ENCODE measurements around the gene ESF1. TPM values are rescaled to one million over a fixed set of nuclear protein-coding genes. Genes with fewer than 3 reads are reported as not detected.

ESF1 gene
- total and polyA plus RNA-seq, 2 of the 8 experiments (the other 6 are each of a cell fraction or from before 2014, with no cell fraction given) = 1.1 to 32.9 TPM

- no peak for FAIRE-seq
- Histone ChIP-seq H3K23me2 (ENCODE audit: low read depth, low read length) (no peaks in the 10 kb centered on the region), H3K36me3 (ENCODE audit: control insufficient read depth in 2 of 4, insufficient read depth in 4 of 4, low read length in 3 of 4) (no peaks in the 10 kb centered on the region), H3K4me2 (ENCODE audit: insufficient read depth in 1 of 2, low read depth in 2 of 2, low read length in 2 of 2) (no peak overlapping the region), H3K14ac (ENCODE audit: insufficient read length) (no peak overlapping the region), H2BK15ac (ENCODE audit: low read length) (no peak overlapping the region), H2BK12ac (ENCODE audit: low read depth, low read length) (no peak overlapping the region), H2BK120ac (replicated peaks; ENCODE audit: low read depth, low read length) (no peak overlapping the region), H3K4me1 (replicated peaks in 1 of 4; ENCODE audit: control insufficient read depth in 3 of 4, insufficient read depth in 4 of 4, low read length in 3 of 4) (no peaks in the 10 kb centered on the region), H2BK5ac (ENCODE audit: low read depth, low read length) (no peak overlapping the region), H4K8ac (ENCODE audit: extremely low read depth, insufficient read depth, low read length) (no peak overlapping the region), H3K4me3 (ENCODE audit: extremely low read depth in 1 of 4, insufficient read depth in 2 of 4, low read depth in 3 of 4, low read length in 4 of 4) (no peak overlapping the region), H3K9ac (replicated peaks in 1 of 4; ENCODE audit: extremely low read depth in 1 of 4, low read depth in 3 of 4, low read length in 3 of 4) (no peak overlapping the region), H4K91ac (replicated peaks; ENCODE audit: insufficient read length, low read length) (no peak overlapping the region), H3K79me2 (ENCODE audit: control insufficient read depth in 1 of 2, insufficient read depth in 2 of 2, low read length in 2 of 2) (no peaks in the 10 kb centered on the region), H4K20me1 (replicated peaks in 1 of 2; ENCODE audit: control insufficient read depth in 1 of 2, insufficient read depth in 2 of 2, low read length in 2 of 2) (no peaks in the 10 kb centered on the region), H3K27me3 (replicated peaks in 1 of 4; ENCODE audit: control insufficient read depth in 3 of 4, extremely low read depth in 1 of 4, insufficient read depth in 3 of 4, low read length in 3 of 4) (no peaks in the 10 kb centered on the region), H3K79me1 (ENCODE audit: low read depth, low read length) (no peaks in the 10 kb centered on the region), H3K9me3 (ENCODE audit: insufficient read depth in 2 of 2, low read depth in 1 of 2, low read length in 1 of 2) (no peaks in the 10 kb centered on the region), H2BK20ac (ENCODE audit: low read length) (no peak overlapping the region), H3K56ac (replicated peaks; ENCODE audit: insufficient read length, low read depth, low read length) (no peak overlapping the region), H3K27ac (ENCODE audit: low read depth, low read length) (no peak overlapping the region), H3K18ac (ENCODE audit: extremely low read depth, low read length) (no peak overlapping the region), H4K5ac (ENCODE audit: insufficient read length, low read depth, low read length) (no peak overlapping the region), H3K23ac (ENCODE audit: insufficient read length) (no peak overlapping the region), H2AK5ac (ENCODE audit: low read depth, low read length) (no peak overlapping the region), H3K4ac (replicated peaks; ENCODE audit: insufficient read length, low read depth, low read length) (no peak overlapping the region), H2AFZ (ENCODE audit: low read length) (no peak overlapping the region)
- no peak for DNase-seq (ENCODE audit: low read depth in 1 of 2, low spot score in 2 of 2)
- ChIA-PET CTCF (ENCODE audit: partially characterized antibody) (interaction anchor here (0.6 to 1.8 kb wide), 5 partner anchors 14 to 252 kb away, joined by 3 to 8 read pairs (median 3); no protein-coding TSS in a partner anchor), POLR2A (ENCODE audit: partially characterized antibody) (no interaction called here)
- 91% methylated on average over 11 of the region's 11 CpGs; no CpG with 5 or more reads in 1 of the 2 experiments for WGBS, 2 experiments (ENCODE audit: extremely low coverage in 1 of 2, insufficient coverage in 1 of 2, insufficient read length in 1 of 2, insufficient replicate concordance in 2 of 2, low coverage in 1 of 2, low lambda C conversion rate in 2 of 2, missing lambda C conversion rate in 1 of 2)
- no peak for TF ChIP-seq ATF3 (IDR thresholded peaks at IDR 0.05; ENCODE audit: insufficient read depth, low read depth, low read length)
- no peak for TF ChIP-seq JUN (IDR thresholded peaks at IDR 0.05; ENCODE audit: low read depth, low read length)
- TF ChIP-seq KDM5A (IDR thresholded peaks at IDR 0.05; ENCODE audit: low read length) = no peak
- TF ChIP-seq NRF1 (IDR thresholded peaks at IDR 0.05; ENCODE audit: low read depth, low read length) = no peak
- no peak for TF ChIP-seq KDM4A (IDR thresholded peaks at IDR 0.05; ENCODE audit: low read depth, low read length, severe bottlenecking)
- TF ChIP-seq GABPA (IDR thresholded peaks at IDR 0.05; ENCODE audit: borderline replicate concordance, insufficient read depth, low read length) = no peak
- TF ChIP-seq POU5F1 (IDR thresholded peaks at IDR 0.05; ENCODE audit: low read depth, low read length) = no peak
- no peak for TF ChIP-seq EGR1 (IDR thresholded peaks at IDR 0.05; ENCODE audit: borderline replicate concordance, low read depth, low read length)
- no peak for TF ChIP-seq TEAD4 (IDR thresholded peaks at IDR 0.05; ENCODE audit: low read depth, low read length)
Observed at GRCh38 chr20:13692802-13693736, 91.7 kb downstream of the ESF1 start.

Data from H1 (cell line).